ENCODE data around the gene GNG12.

GNG12 gene

DNA sequence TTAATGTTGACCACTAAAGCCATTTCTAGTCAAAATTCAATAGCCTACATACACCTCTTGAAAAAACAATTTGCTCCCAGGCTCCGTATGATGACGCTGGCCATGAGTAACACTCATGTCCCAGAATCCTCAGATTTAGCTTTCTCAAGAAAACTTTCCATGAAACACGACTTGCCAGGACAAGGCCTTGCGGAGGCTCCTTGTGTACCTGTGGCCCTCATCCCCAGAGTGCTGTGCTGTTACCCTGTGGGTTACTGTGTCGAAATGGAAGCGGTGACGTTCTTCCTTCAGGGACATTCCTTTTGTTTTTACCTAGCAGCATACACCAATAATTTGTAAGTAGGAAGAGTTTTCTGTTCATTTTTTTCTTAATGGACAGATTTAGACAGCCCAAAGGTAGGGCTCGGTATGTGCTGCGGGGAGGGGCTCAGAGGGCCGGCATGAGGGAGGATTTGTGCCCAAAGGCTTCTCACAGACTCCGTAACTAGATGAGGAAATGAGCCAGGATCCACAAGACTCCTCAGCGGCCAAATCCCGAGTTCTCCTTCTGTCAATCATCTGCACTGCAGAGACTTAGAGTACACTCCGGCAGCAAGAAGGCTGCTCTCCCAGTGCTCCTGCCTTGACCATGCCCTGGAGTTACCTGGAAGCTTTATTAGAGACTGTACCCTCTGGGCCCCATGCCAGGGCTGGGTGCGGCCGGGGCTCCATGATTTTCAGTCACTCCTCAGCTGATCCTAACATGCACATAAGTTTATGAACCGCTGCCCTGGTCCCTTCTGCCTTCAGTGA is 17.8 kb downstream of the GNG12 start:
- no peak for DNase-seq (ENCODE audit: low read depth in 2 of 2)

- no peak for DNase-seq (ENCODE audit: low read depth in 2 of 2)
These were observed 19.0 kb downstream of the GNG12 start for GRCh38 chr1:67814121-67814772.

DNA sequence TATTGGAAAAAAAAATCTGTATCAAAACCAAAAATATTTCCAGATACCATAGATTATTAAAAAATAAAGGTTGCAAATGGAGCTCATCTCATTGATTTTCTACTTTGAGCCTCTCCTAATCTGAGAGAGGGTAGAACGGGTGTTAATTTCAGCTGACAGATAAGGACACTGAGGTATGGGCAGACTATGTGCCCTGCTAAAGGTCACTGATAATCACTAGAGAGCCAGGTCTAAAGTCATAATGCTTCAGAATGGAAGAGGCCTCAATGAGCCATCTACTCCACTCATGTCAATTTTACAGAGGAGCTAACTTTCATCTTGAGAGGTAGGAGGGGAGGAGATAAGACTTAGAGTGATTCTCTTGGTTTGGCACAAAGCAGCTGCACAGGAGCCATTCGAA is 21.0 kb downstream of the GNG12 start:
- DNase-seq (ENCODE audit: low read depth in 2 of 2): no peak

GRCh38 chr1:67811781-67812180 is 21.5 kb downstream of the GNG12 start:
- no peak for DNase-seq (ENCODE audit: low read depth in 2 of 2)

GRCh38 chr1:67809887-67810286 is 23.4 kb downstream of the GNG12 start:
- DNase-seq (ENCODE audit: low read depth in 2 of 2): no peak

DNA sequence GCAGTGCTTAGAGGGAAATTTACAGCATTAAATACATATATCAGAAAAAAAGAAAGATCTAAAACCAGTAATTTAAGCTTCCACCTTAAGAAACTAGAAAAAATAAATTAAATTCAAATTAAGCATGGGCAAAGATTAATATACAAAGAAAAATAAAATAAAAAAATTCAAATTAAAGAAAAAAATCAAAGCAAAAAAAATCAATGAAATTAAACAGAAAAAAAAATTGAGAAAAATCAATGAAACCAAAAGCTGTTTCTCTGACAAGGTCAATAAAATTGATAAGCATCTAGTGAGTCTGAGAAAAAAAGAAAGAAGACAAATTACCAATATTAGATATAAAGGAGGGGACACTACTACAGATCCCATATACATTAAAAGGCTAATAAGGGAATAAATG is 26.0 kb downstream of the GNG12 start:
- DNase-seq (ENCODE audit: low read depth in 2 of 2): no peak

DNA sequence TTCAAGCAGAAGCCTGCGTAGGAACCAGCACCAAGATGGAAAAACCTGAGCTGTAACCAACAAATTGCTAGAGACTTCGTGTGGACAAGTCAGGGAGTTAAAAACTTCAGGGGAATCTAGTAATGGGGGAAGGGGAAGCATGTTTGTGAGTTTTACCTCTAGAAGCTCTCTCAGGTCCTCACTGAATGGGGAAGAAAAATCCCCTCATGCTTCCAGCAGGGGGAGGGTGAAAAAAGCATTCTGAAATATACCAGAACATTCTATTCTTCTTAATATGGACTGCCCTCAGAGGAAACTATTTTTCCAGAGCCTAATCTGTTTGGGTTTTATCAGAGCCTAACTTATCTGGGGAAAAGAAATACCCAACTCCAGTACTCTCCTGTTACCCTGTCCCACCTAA is 28.6 kb downstream of the GNG12 start:
- DNase-seq (ENCODE audit: low read depth in 2 of 2): no peak

DNA sequence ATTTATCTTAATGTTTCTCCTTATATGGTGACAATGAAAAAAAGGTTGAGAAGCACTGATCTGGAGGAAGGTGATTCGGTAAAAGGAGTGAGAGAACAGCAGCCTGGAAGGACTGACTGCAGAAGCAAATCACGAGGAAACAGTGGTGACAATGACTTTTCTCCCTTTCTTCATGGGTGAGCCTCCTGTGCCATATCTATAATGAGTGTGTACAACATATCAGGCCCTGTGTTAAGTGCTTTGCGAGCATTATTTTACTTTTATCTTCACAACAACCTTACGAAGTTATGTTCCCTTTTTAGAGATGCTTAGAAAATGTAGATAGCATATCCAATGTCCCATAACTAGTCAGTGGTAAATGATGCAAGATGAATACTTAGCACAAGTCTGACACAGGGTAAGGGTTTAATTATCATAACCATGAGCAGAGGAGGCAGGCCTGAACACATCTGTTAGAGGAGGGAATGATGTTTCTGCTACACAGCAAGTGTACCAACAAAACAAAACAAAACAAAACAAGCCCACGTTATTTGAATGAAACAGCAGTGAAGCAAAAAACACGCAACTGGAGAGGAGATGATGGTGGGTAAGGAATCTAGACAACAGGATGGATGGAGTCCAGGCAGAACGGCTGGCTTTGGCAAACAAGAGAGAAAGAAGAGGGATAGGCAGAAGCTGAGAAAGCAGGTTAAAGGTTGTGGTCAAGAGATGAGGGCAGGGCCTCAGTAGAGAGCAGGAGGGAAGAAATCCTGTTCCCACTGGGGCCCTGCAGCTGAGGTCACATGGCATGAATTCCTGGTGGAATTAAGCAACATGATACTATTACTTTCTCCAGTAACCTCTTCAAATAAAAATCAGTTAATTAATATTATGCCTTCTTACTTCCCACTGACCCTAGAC is 29.6 kb downstream of the GNG12 start:
- DNase-seq (ENCODE audit: low read depth in 2 of 2): peak; percentile 33 to 37

- no peak for DNase-seq (ENCODE audit: low read depth in 2 of 2)
These were observed 30.7 kb downstream of the GNG12 start for GRCh38 chr1:67802565-67802964.

- no peak for DNase-seq (ENCODE audit: low read depth in 2 of 2)
These were observed 31.4 kb downstream of the GNG12 start for GRCh38 chr1:67801903-67802302.

- no peak for DNase-seq (ENCODE audit: low read depth in 2 of 2)
These were observed 37.9 kb downstream of the GNG12 start for GRCh38 chr1:67795179-67795912.

- DNase-seq (ENCODE audit: low read depth in 2 of 2): no peak
These were observed 39.7 kb downstream of the GNG12 start for GRCh38 chr1:67793562-67793961.

DNA sequence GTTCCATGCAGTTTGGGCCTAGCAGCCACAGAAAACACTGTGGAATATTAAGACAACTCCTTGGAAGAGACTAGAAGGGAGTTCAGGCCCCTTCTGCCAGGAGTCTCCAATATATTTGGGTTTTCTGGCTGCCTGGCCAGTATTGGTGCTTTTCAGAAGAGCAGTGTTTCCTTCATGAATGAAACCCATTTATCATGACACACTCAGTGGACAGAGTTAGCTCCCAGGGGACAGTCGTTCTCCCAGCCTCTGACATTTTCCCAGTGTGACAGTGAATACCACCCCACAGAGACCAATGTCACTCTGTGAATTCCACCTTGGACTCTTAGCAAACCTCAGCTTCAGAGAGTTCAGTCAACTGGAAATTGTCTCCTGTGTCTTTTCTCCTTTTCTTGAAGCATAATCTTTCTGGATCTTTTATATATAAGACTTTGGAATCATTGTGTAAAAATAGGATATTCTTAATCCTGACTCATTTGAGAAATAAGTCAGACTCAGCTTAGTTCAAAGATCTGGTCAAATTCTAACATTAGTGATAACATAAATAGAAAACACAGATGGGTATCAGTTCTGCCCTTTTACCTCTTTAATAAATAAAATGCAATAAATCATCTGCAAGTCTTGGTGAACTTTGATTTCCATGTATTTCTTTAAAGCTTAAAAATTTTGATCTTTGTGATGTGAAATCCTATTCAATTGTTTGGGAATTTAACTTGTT is 40.4 kb downstream of the GNG12 start:
- DNase-seq (ENCODE audit: low read depth in 2 of 2): no peak

- no peak for DNase-seq (ENCODE audit: low read depth in 2 of 2)
These were observed 41.2 kb downstream of the GNG12 start for GRCh38 chr1:67792103-67792502.

DNA sequence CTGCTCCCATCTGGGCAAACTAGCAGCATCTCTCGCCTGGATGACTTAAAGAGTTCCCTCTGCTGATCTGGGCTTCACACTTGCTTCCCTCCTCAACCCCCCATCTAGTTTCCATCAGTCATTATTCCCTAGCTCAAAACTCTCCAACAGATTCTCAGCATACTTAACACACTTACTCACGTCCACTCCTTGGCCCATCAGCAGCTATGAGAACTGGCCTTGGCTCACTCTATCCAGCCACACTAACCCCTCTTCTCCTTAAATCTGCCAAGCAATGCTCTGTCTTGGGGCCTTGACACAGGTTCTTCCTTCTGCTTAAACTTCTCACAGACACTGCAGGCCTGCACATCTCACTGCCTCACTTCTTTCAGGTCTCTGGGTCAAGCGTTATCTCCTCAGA is 41.6 kb downstream of the GNG12 start:
- DNase-seq (ENCODE audit: low read depth in 2 of 2): peak; percentile 84 to 86

DNA sequence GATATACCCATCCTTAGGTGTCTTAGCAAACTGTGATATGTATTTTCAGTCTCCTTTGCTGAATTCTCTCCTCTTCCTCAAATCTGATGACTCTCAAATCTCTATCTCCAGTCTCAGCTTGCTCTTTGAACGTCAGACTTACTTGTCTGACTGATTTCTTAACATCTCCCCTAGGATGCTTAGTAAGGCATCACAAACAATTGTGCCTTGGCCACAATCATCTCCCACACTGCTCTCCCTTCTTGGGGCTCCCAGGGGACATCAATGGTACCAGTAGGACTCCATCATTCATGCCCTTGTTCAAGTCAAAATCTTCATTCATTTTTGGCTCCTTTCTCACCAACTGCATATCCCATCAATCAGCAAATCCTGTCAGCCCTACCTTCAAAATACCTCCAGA is 42.0 kb downstream of the GNG12 start:
- no peak for DNase-seq (ENCODE audit: low read depth in 2 of 2)

DNA sequence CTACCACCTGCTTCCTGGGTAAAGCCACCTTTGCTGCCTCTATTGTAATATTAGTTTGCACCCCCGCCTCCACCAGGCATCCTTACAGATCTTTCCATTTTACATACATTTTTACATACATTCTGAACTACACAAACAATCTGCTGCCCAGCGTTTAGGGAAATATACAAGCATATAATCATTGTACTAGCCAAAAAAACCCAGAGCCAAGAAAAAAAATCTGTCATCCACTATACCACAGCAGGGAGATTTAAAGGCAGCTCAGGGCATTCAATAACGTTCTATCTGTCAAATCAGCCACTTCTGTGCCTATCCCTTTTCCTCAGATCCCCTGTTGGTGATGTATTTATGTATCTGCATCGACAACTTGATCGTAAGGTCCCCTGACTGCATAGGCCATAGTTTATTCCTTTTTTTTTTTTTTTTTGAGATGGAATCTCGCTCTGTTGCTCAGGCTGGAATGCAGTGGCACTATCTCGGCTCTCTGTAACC is 43.0 kb downstream of the GNG12 start:
- DNase-seq (ENCODE audit: low read depth in 2 of 2): no peak

- no peak for DNase-seq (ENCODE audit: low read depth in 2 of 2)
These were observed 43.7 kb downstream of the GNG12 start for GRCh38 chr1:67789551-67789950.

DNA sequence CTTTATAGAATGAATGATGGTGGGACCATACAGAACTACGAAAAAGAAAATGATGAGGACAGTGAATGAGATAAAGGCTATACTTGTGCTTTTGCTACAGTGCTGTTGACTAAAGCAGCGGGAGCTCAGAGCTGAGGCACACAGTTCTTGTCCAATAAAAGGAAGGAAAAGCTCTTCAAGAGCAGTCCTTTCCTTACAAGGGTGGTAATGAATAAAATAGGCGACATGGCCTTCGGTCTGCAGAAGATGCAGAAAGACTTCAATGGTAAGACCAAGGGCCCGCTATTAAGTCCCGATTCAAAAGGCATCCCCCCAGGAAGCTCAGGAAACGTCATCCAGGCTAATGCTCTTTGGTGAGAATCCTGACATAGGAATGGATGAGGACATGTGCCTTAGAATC is 44.4 kb downstream of the GNG12 start:
- no peak for DNase-seq (ENCODE audit: low read depth in 2 of 2)

GRCh38 chr1:67788238-67788790 is 45.0 kb downstream of the GNG12 start:
- DNase-seq (ENCODE audit: low read depth in 2 of 2): no peak

- DNase-seq (ENCODE audit: low read depth in 2 of 2): no peak
These were observed 45.5 kb downstream of the GNG12 start for GRCh38 chr1:67787746-67788145.

Data from fibroblast of skin of left quadriceps (primary cell).